ENCODE results near the gene PDP2.

PDP2 gene

DNA sequence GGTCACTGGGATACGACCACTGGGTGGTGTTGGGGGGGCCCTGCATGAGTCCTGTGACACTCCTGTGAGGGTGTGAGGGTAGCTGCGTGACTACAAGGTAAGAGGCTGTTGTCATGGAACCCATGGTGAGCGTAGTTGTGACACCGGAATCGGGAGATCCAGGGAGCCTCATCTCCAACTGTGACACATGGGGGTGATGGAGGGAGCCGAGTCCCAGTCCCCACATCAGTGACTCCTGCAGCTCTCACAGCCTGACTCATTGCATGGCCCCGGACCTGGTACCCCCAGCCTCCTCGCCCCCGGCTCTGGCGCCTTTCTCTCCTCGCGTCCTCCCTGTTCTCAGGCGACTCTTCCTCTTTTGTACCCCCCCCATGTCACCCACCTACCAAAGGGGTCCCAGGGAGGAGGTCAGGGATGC, 24.1 kb downstream of the PDP2 start:
- H3K9me2 ChIP-seq (replicated peaks; ENCODE audit: control insufficient read depth, low read length): no peaks in the 10 kb centered on the region
- H3F3A ChIP-seq (ENCODE audit: control insufficient read depth, insufficient read depth): no peaks in the 10 kb centered on the region
- H3K27ac ChIP-seq (ENCODE audit: low read depth, low read length): no peak overlapping the region
- H3K4me2 ChIP-seq (ENCODE audit: low read length): no peak overlapping the region
- peaks cover 5% of the 10 kb centered on the region; the same call in 1 of the 2 replicates for H3K4me1 ChIP-seq (ENCODE audit: control insufficient read depth, low read length)
- TF ChIP-seq, protein P1, sequence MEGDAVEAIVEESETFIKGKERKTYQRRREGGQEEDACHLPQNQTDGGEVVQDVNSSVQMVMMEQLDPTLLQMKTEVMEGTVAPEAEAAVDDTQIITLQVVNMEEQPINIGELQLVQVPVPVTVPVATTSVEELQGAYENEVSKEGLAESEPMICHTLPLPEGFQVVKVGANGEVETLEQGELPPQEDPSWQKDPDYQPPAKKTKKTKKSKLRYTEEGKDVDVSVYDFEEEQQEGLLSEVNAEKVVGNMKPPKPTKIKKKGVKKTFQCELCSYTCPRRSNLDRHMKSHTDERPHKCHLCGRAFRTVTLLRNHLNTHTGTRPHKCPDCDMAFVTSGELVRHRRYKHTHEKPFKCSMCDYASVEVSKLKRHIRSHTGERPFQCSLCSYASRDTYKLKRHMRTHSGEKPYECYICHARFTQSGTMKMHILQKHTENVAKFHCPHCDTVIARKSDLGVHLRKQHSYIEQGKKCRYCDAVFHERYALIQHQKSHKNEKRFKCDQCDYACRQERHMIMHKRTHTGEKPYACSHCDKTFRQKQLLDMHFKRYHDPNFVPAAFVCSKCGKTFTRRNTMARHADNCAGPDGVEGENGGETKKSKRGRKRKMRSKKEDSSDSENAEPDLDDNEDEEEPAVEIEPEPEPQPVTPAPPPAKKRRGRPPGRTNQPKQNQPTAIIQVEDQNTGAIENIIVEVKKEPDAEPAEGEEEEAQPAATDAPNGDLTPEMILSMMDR (IDR thresholded peaks at IDR 0.05; ENCODE audit: low read depth, low read length, poor library complexity, severe bottlenecking): no peak
- no peak for TF ChIP-seq EZH2phosphoT487 (IDR thresholded peaks at IDR 0.05; ENCODE audit: borderline replicate concordance, low read length)
- no peaks in the 10 kb centered on the region for H3K36me3 ChIP-seq (ENCODE audit: control insufficient read depth, low read length)
- peaks cover 7% of the 10 kb centered on the region for H3K27me3 ChIP-seq (ENCODE audit: control insufficient read depth, low read length)
- no peaks in the 10 kb centered on the region for H3K79me2 ChIP-seq (ENCODE audit: control insufficient read depth, low read length)
- no peaks in the 10 kb centered on the region for H4K20me1 ChIP-seq (ENCODE audit: control insufficient read depth, insufficient read depth, low read depth, low read length)
- H3K9me3 ChIP-seq (ENCODE audit: control insufficient read depth, insufficient read depth, low read length): no peaks in the 10 kb centered on the region
- no peak overlapping the region for H3K4me3 ChIP-seq (ENCODE audit: low read length)

DNA sequence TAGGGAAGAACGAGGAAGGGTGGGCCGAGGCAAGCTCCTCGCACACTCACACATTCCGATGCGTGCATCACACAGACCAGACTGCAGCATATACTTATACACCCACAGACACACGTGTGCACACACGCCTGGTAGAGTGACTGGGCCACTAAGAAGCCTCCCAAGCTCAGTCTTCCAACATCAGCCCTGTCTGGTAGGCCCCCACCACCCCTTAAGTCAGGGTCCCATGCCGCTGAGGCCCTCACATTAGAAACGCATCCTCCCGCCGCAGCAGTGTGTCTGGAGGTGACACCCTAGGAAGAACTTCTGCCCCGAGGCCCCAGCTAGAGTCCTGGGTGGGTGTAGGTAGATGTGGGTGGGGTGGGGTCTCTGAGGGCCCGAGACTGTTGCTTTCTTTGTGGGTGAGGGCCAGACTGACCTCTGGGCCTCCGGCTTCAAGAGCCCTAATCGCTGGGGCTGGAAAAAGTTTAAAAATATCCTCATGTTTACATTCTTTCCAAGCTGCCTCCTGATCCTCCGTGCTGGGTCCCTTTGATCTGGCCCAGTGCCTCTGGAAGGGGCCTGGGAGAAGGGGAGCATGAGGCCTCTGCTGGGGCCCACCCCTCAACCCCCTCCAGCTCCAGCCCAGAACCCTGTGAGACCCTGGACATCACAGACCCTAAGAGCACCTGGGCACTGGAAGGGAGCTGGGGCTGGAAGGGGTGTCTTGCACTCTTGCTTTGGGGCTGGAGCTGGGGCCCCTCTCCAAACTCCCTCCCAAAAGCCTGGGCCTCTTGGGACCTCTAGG, 24.7 kb downstream of the PDP2 start:
- Histone ChIP-seq H3K27ac (ENCODE audit: low read depth, low read length) (no peak overlapping the region), H3K79me2 (ENCODE audit: control insufficient read depth, low read length) (no peaks in the 10 kb centered on the region), H3K4me1 (ENCODE audit: control insufficient read depth, low read length) (peaks cover 5% of the 10 kb centered on the region; the same call in 1 of the 2 replicates), H3K27me3 (ENCODE audit: control insufficient read depth, low read length) (peaks cover 7% of the 10 kb centered on the region), H4K20me1 (ENCODE audit: control insufficient read depth, insufficient read depth, low read depth, low read length) (no peaks in the 10 kb centered on the region), H3K9me2 (replicated peaks; ENCODE audit: control insufficient read depth, low read length) (no peaks in the 10 kb centered on the region), H3K9me3 (ENCODE audit: control insufficient read depth, insufficient read depth, low read length) (no peaks in the 10 kb centered on the region), H3F3A (ENCODE audit: control insufficient read depth, insufficient read depth) (no peaks in the 10 kb centered on the region), H3K4me3 (ENCODE audit: low read length) (no peak overlapping the region), H3K36me3 (ENCODE audit: control insufficient read depth, low read length) (no peaks in the 10 kb centered on the region), H3K4me2 (ENCODE audit: low read length) (no peak overlapping the region)
- TF ChIP-seq EZH2phosphoT487 (IDR thresholded peaks at IDR 0.05; ENCODE audit: borderline replicate concordance, low read length): no peak
- TF ChIP-seq, protein P1 (IDR thresholded peaks at IDR 0.05; ENCODE audit: low read depth, low read length, poor library complexity, severe bottlenecking): no peak

DNA sequence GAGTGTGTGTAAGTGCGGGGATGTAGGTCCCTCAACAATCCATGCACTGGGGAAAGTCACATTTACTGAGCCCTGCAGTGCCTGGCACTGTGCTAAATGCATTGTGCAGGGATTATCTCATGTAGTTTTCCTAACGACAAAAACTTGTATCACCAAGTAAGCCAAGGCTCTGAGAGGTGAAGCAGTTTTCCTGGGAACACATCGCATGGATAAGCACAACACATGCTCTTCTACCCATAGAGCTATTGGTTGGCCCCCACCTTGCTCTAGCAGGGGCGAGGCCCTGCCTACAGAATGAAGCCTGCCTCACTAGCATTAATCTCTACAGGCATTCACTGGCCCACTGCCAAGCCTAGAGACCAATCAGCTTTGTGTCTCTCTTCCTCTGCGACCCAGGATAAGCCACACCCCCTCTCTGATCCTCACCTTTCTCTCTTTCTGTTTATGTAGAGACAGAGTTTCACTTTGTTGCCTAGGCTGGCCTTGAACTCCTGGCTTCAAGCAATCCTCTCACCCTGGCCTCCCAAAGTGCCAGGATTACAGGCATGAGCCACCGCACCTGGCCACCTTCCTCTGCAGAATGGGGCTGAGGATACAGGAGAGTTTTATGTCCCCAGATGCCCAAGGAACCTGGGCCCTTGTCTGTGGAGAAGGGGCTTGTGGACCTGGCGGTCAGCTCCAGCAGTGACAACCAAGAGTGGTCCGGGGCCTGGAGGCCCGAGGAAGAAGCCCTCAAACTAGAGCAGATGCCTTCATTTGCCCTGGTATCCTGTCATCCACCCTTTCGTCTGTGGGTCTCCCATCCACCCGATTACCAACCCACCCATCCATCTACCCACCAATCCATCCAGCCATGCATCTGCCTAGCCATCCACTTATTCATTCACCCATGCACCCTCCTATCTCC, 25.6 kb downstream of the PDP2 start:
- no peaks in the 10 kb centered on the region for H3K79me2 ChIP-seq (ENCODE audit: control insufficient read depth, low read length)
- no peaks in the 10 kb centered on the region for H4K20me1 ChIP-seq (ENCODE audit: control insufficient read depth, insufficient read depth, low read depth, low read length)
- no peaks in the 10 kb centered on the region for H3F3A ChIP-seq (ENCODE audit: control insufficient read depth, insufficient read depth)
- no peak overlapping the region for H3K27ac ChIP-seq (ENCODE audit: low read depth, low read length)
- H3K4me3 ChIP-seq (ENCODE audit: low read length): no peak overlapping the region
- no peak overlapping the region for H3K4me2 ChIP-seq (ENCODE audit: low read length)
- H3K36me3 ChIP-seq (ENCODE audit: control insufficient read depth, low read length): no peaks in the 10 kb centered on the region
- H3K9me2 ChIP-seq (replicated peaks; ENCODE audit: control insufficient read depth, low read length): no peaks in the 10 kb centered on the region
- H3K27me3 ChIP-seq (ENCODE audit: control insufficient read depth, low read length): peaks cover 7% of the 10 kb centered on the region
- H3K4me1 ChIP-seq (ENCODE audit: control insufficient read depth, low read length): peaks cover 5% of the 10 kb centered on the region; the same call in 1 of the 2 replicates
- TF ChIP-seq, protein P1 (IDR thresholded peaks at IDR 0.05; ENCODE audit: low read depth, low read length, poor library complexity, severe bottlenecking): no peak
- no peak for TF ChIP-seq EZH2phosphoT487 (IDR thresholded peaks at IDR 0.05; ENCODE audit: borderline replicate concordance, low read length)
- no peaks in the 10 kb centered on the region for H3K9me3 ChIP-seq (ENCODE audit: control insufficient read depth, insufficient read depth, low read length)
